ENCODE results near the gene DPP4. TPM values are rescaled to one million over a fixed set of nuclear protein-coding genes. Genes with fewer than 3 reads are reported as not detected.

DPP4 gene
- total RNA-seq = 81.4 and 163 TPM in 2 replicates

GRCh38 chr2:162073888-162074631 is at the start of gene DPP4:
Gene DPP4, minus strand, starts transcription at chr2:162074215. Its CDS starts 234 bp downstream, at chr2:162073981.

Other genes with a start within 250 kb of the DPP4 start
- not detected in 2 replicates for gene GCG, start 78.0 kb upstream of the DPP4 start, total RNA-seq
- 112 and 143 TPM in 2 replicates for gene FAP, start 169.2 kb upstream of the DPP4 start, total RNA-seq
- gene IFIH1, start 244.5 kb upstream of the DPP4 start, total RNA-seq = 8.4 and 11.1 TPM in 2 replicates